HL-60/S4 treated with phorbol 12-myristate 13-acetate at 8.2 ng/mL for 4 days and 3 days (cell line): Measurements from ENCODE around the gene KRT5.
"Not testable (repeated sequence)": the region's sequence is repeated elsewhere in the genome, so short reads cannot be mapped to it uniquely, and the experiment has no call there.

Source experiments
- in situ Hi-C: fragments of 300-500 bp; cut with MboI; formaldehyde crosslinking; loops from 2 replicates; pipeline ENCODE4 v1.15.0; 2022; ENCODE audit warnings: low sequenced_read_pairs

Gene KRT5

DNA sequence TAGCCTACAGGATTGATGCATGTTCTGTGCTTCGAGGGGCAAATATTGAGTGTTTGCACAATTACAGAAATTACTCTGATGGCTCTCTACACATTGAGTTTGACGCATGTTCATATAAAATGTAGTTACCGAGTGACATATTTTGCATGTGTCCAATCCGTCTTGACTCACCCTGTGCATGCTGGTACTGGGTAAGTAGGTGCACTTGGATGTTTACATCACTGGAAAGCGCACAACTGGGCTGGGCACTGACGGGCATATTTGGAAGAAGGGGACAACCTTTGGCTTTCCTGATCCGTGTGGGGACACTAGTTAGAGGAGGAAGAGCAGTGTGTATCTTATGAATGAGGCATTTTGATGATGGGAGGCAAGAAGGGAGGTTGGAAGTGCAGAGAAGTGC is 22.2 kb downstream of the KRT5 start:
- in situ Hi-C loops, result no loop called here

DNA sequence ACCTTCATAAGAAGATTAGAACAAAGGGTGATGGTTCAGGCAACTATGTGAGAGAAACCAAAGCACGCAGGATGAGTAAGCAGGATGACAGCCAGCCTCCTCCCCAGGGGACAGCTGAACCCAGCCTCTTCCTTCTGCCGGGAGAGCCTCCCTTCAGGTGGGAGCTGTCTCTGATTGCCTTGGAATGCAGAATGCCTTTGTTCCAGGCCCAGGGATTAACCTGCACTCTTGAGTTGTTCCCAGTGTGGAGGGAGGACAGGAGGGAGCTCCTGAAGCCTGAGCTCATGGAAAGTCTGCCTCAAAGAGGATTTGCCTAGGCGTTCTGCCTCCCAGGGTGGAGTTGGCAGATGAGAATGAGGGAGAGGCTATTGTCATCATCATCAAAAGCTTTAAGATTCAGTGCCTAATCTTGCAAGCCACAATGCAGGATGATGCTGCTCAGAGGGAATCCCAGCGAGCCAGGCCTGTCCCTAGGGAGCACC is 23.6 kb downstream of the KRT5 start:
- in situ Hi-C loops, result no loop called here

DNA sequence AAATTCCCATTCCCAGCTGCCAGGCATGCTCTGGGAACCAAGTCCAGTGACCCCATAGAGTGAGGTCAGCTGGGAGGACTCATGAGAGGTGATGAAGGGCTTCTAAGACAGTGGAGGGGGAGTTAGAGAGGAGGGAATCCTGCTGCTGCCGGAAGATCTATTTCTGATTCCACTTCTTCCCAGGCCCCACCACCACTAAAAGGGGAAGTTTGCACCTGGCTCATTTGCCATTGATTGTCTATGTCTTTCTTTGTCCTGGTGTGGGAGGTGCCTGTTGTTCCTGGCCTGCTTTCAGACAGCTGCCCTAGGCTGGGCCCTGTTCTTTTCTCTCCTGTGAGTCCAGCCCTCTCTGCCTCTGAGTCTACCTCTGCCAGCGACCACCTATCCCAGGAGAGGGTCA is 24.1 kb downstream of the KRT5 start:
- in situ Hi-C loops, result no loop called here

DNA sequence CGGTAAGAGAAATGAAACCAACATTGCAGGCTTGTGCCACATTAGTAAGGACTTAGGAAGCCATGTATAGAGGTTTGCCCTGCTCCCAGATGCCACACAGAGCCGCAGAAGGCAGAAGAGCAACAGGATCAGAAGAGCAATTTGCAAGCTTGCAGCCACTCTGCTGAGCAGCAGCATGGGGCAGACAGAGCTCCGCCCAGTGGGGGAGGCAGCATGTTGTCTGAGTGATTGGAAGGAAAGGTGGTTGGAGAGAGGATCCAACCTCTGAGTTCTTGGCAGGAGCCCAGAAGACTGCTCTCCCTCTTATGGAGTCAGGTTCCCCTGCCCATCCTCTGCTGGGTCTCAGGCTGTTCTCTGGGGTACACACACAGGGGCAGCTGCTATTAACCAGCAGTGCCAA is 24.8 kb downstream of the KRT5 start:
- in situ Hi-C loops, result no loop called here

DNA sequence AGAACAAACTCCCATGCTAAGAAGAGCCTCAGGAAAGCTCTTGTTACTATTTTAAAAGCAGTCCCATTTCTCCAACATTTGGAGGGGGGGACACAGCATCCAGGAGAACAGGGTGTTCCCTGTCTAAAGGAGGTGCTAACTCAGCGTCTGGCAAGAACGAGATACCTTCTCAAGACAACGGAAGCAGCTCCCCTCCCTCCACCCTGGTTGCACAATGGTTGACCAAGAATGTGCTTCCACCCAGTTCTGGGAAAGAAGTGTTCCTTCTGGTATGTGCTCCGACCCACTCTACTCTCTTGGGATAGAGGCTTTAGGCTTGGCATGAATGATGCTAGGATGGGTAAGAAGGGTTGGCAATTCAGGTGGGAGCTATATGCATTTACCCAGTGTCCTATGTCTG is 25.7 kb downstream of the KRT5 start:
- in situ Hi-C loops, result no loop called here

DNA sequence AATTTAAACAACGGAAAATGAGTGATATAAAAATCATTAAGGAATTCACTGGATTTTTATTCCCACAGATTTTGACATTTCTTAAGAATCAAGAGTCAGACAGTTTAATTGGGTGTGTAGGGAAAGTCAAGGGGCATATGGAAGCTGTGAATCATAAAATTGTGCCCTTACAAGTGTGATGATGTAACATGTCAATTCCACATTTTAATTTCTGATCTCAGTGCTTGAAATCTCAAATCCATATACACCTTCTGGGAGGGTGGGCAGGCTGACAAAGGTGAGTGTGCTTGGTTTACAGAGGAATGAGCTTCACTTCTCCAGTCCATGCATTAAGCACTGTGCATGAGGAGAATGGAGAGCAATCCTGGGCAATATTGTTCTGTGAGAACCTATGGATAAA is 26.1 kb downstream of the KRT5 start:
- in situ Hi-C loops, result no loop called here

DNA sequence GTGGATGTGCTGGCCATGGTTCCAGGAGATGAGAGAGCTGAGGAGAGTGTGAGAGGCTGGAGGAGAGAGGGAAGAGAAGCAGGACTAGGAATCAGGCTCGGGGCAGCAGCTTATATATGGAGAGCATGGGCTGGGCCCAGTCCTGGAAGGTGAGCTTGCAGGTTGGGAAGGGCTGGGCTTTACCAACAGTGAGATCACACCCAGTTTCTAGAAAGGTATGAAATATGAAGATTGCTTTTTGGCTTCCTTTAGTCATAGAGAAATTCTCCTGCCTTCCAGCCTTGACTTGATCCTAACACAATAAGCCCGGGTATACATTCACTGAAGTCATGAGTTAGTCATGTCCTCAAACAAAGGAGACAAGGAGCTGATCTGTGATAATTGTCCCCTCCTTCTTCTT is 27.0 kb downstream of the KRT5 start, which contains the start of gene KRT6A:
Gene KRT6A (minus strand): TSS at position 86 of the 400 bp plus-strand sequence. CDS start 69 bp downstream, at position 17.
- in situ Hi-C loops, result no loop called here

DNA sequence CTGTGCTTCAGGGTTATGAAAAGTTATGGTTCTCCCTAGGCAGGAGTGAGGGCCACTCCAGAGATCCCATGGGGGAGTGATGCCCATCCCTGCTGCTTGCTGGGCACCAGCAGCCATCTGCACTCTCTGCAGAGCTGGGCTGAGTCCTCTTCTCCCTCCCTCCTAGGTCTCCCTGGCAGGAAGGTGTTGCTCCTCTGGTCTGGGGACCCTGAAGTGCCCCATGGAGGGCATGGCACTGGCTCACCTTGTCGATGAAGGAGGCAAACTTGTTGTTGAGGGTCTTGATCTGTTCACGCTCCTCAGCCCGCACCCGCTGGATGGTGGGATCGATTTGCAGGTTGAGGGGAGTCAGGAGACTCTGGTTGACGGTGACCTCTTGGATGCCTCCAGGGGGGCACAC is 27.8 kb downstream of the KRT5 start:
- in situ Hi-C loops, result not testable (repeated sequence)

DNA sequence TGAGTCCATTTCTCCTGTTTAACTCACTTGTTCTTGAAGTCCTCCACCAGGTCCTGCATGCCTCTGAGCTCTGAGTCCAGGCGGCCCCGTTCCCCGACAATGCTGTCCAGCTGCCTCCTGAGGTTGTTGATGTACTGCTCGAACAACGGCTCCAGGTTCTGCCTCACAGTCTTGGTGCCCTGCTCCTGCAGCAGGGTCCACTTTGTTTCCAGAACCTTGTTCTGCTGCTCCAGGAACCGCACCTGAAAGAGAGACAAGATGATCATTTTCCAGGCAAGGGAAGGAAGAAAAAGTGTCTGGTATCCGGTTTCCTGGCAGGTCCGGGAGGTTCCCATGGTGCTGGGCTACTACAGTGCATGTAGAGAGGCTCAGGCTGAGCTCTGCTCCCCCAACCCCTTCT is 28.7 kb downstream of the KRT5 start:
- in situ Hi-C loops, result not testable (repeated sequence)

DNA sequence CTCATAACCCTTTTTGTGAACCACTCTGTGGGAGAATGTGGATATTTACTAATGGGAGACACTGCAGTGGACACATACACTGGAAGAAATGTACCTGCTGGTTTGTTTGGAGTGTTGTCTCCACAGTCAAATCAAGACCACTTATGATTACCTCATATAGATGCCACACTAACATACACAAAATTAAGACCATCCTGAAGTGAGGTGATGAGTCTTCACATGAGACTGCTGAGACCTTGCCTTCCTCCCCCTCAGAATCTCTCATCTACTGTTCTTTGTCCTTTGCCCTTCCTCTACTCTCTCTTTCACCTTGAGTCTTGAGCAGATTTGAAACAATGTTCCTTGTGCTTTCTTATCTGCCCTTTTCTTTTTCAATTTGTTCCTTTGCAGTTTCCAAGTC is 31.5 kb downstream of the KRT5 start:
- in situ Hi-C loops, result no loop called here

DNA sequence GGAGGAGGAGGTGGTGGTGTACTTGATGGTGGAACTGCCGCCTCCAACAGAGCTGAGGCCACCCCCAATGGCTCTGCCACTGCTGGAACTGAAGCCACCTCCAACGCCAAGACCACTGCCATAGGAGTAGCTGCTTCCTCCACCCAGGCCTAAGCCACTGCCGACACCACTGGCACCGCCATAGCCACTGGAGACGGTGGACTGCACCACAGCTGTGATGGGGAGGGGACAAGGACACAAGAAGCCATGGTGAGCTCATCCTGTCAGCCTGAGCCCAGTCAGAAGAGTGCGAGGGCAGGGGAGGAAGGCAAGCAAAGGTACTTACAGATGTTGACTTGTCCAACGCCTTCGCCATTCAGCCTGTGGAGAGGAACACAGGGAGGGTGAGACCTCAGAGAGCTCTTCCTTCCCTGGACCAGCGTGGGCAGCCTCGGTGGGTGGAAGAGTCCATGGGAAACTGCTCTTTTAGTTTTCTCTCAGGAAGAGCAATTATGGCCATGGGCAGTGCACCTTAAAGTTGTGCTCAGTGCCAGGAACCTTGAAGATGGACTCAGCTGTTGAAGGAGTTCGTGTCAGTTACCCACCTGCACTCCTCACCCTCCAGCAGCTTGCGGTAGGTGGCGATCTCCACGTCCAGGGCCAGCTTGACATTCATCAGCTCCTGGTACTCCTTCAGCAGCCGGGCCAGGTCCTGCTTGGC is 32.3 kb downstream of the KRT5 start:
- in situ Hi-C loops, result not testable (repeated sequence)

DNA sequence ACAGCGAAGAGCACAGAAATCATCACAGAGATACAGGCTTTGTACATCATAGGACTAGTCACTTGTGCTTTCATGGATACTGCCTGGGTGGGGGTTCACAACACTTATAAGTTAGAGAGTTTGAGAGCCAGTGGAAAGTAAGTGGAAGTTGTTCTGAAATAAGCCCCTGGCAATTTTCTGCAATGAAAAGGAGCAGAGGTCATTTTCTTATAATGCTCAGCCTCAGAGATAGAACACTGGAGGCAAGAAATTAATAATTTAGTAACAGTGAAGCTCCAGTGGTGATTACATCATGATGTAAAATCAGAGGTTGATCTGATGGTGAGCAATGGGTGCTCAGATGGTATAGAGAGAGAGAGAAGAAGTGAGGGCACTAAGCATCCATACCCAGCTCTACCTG is 33.0 kb downstream of the KRT5 start:
- in situ Hi-C loops, result no loop called here

DNA sequence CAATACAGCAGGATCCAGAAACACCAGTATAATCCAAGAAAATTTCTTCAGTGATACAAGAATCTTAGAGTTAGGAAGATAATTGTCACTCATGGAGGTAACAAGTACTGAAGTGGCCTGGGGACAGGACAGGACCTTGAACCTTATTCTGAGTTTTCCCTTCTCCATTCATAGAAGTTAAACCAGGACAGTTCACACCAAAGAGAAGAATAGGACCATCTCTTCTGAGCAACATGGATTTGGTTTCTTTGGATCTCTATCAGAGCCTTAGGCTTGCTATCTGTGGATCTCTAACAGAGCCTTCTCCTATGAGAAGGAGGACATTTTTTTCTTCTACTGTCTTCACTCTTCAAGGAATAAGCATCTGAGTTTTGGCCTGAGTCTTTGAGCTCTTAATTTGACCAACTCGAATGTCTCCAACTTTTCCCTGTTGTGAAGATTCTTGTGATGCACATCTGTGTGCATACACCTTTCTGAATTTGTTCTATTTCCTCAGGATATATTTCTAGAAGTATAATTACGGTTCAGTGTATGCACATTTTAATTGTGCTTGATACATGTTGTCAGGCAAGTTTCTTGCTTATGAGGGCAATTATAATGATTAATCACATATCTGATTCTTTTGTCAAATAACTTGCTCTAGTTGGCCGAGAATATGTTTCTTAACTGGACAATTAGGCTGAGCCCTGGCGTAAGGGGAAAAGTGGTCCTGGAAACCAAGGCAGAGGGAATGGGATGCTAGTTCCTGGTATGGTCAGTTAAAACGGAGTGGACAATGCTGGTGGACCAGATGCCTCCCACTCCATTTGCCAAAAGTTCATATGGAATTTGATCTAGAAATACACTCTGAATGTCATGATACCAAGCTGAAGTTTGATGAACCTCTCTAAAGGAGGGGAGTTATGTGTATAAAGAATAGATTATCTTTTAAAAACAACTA is 33.8 kb downstream of the KRT5 start:
- in situ Hi-C loops, result no loop called here

DNA sequence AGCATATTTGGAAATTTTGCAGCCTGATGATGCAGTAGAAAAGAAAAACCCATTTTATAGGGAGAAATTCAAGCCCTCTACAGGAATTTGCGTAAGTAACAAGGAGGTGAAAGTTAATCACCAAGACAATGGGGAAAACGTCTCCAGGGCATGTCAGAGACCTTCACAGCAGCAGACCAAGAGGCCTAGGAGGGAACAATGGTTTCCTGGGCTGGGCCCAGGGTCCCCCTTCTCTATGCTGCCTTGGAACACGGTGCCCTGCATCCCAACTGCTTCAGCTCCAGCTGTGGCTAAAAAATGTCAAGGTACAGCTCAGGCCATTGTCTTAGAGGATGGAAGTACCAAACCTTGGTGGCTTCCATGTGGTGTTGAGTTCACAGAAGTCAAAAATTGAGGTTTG is 40.1 kb downstream of the KRT5 start:
- in situ Hi-C loops, result no loop called here

DNA sequence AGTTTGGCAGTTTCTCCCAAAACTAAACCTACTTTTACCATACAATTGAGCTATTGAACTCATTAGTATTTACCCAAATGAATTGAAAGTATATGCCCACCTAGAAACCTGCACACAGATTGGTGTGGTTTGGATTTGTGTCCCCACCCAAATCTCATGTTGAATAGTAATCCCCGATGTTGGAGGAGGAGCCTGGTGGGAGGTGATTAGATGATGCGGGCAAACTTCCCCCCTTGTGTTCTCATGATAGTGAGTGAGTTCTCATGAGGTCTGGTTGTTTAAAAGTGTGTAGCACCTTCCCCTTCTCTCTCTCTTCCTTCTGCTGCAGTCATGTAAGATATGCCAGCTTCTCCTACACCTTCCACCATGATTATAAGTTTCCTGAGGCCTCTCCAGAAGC is 42.5 kb downstream of the KRT5 start:
- in situ Hi-C loops, result no loop called here

DNA sequence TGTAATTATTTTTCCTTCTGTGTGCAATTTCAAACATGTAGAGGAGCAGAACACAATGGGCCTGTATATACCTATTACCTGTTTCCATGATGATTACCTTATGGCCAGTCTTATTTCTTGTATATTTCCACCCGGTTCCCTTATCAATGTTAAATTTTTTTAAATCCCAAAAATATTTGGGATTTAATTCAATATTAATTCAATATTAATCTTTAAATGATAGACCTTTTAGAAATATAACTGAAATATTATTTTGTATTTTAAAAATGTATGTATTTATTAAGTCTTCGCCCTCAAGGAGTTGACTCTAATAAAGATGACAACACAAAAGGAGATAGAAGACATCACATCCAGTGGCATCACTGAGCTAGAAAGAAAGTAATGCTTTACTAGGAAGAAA is 46.0 kb downstream of the KRT5 start:
- in situ Hi-C loops, result no loop called here

DNA sequence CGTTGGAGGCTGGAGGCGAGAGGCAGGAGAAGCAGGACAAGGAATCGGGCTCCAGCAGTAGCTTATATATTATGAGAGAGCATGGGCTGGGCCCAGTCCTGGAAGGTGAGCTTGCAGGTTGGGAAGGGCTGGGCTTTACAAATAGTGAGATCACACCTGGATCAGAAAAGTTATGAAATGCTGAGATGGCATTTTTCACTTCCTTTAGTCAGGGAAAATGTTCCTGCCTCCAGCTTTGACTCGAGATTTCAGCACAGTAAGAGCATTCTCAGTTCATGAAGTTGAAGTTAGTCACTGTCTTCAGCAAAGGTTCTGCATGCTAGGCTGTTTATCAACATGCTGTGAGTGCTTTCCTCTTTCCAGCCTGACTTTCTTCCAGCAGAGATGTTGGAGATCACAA is 46.4 kb downstream of the KRT5 start, which contains the start of gene KRT6C:
Gene KRT6C (minus strand): TSS at position 38 of the 400 bp plus-strand sequence. CDS start 68 bp downstream, outside the sequence.
- in situ Hi-C loops, result no loop called here

DNA sequence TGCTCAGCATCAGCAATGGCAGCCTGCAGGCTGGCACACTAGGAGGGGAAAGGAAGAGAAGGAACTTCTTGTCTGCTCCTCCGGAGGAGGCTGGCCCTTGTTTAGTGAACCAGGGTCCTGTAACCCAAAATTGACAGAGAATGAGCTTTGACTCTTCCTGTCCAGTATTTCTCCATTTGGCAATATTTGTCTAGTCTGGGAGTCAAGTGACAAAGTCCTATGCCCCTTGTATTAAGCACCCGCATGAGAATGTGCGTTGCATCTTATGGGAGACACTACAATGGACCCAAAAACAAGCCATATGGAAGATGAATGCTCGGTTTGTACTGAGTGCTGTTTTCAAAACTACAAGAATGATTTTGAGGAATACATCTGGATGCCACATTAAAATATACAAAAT is 50.3 kb downstream of the KRT5 start:
- in situ Hi-C loops, result no loop called here

DNA sequence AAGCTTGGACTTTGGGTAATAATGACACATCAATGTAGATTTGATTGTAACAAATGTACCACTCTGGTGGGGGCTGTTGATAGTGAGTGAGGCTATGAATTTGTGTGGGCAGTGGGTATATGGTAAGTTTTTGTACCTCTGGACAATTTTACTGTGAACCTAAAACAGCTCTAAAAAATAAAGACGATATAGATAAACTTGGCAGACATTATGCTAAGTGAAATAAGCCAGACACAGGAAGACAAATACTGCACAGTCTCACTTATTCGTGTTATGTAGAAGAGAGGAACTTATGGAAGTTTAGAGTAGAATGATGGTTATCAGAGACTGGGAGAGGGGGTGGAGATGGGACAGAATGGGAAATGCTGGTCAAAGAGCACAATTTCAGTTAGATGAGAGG is 55.3 kb downstream of the KRT5 start:
- in situ Hi-C loops, result no loop called here
